NCI-H2227 (cell line): ENCODE results near the gene METTL15.
"Not testable (repeated sequence)": the region's sequence is repeated elsewhere in the genome, so short reads cannot be mapped to it uniquely, and the experiment has no call there.

ENCODE experiments used
- DNase-seq: peaks from one replicate; lab custom pipeline; 2025; ENCODE audit not compliant: unreplicated experiment; lab: John Stamatoyannopoulos, UW

Gene METTL15

GRCh38 chr11:28289444-28289843, 181.3 kb downstream of the METTL15 start:
- DNase-seq = no peak

- DNase-seq = not testable (repeated sequence)
Observed at GRCh38 chr11:28290995-28291394, 182.8 kb downstream of the METTL15 start.

- DNase-seq = no peak
Observed at GRCh38 chr11:28296426-28296825, 188.2 kb downstream of the METTL15 start.

- DNase-seq = no peak
Observed at GRCh38 chr11:28298209-28298608, 190.0 kb downstream of the METTL15 start.

- DNase-seq = no peak
Observed at GRCh38 chr11:28303477-28304191, 195.4 kb downstream of the METTL15 start.

GRCh38 chr11:28315440-28315839, 207.3 kb downstream of the METTL15 start:
- no peak for DNase-seq

GRCh38 chr11:28318871-28319270, 210.7 kb downstream of the METTL15 start:
- DNase-seq = no peak

- no peak for DNase-seq
Observed at GRCh38 chr11:28323621-28324020, 215.4 kb downstream of the METTL15 start.

- DNase-seq = not testable (repeated sequence)
Observed at GRCh38 chr11:28332393-28332792, 224.2 kb downstream of the METTL15 start.

GRCh38 chr11:28337701-28338100, 229.5 kb downstream of the METTL15 start:
- DNase-seq = no peak

GRCh38 chr11:28338371-28338770, 230.2 kb downstream of the METTL15 start:
- no peak for DNase-seq

GRCh38 chr11:28339488-28339887, 231.3 kb downstream of the METTL15 start:
- no peak for DNase-seq

- no peak for DNase-seq
Observed at GRCh38 chr11:28342716-28343115, 234.5 kb downstream of the METTL15 start.

GRCh38 chr11:28343304-28344233, 235.4 kb downstream of the METTL15 start:
- DNase-seq = no peak

- DNase-seq = no peak
Observed at GRCh38 chr11:28346209-28346608, 238.0 kb downstream of the METTL15 start.

GRCh38 chr11:28346721-28347120, 238.5 kb downstream of the METTL15 start:
- no peak for DNase-seq

- no peak for DNase-seq
Observed at GRCh38 chr11:28347371-28347770, 239.2 kb downstream of the METTL15 start.

GRCh38 chr11:28350216-28350615, 242.0 kb downstream of the METTL15 start:
- no peak for DNase-seq

- DNase-seq = no peak
Observed at GRCh38 chr11:28353991-28354390, 245.8 kb downstream of the METTL15 start.

- no peak for DNase-seq
Observed at GRCh38 chr11:28366549-28367346, 258.6 kb downstream of the METTL15 start.

GRCh38 chr11:28378095-28378494, 269.9 kb downstream of the METTL15 start:
- DNase-seq = not testable (repeated sequence)
